Measurements from ENCODE around the gene ERAL1. TPM values are rescaled to one million over a fixed set of nuclear protein-coding genes. Genes with fewer than 3 reads are reported as not detected.

ERAL1 gene
- total and polyA plus RNA-seq, 2 of the 8 experiments (the other 6 are each of a cell fraction or from before 2014, with no cell fraction given): 67.8 to 122 TPM

DNA sequence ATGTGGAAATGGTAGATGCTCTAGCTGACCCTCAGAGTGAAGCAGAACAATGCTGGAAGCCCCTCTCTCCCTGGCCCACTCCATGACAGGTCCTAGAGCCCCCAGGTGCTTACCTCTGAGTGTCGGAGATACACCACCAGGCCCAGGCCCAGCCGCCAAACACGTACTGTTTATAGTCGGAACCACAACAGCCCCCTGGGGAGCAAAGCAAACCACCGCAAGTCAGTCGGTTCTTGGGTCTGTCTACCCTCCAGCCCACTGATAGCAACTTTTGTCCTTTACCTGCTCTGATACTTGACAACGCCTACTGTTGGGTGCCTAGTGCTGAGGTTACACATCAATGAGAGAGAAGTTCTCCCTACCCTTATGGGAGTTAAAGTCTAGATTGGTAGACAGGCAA lies 34.0 kb downstream of the ERAL1 start (continued):
- TF ChIP-seq POU5F1 (IDR thresholded peaks at IDR 0.05; ENCODE audit: low read depth, low read length): no peak

Data from H1 (cell line).